SHP77 (cell line): ENCODE results near the gene METTL1.
"Not testable (repeated sequence)": the region's sequence is repeated elsewhere in the genome, so short reads cannot be mapped to it uniquely, and the experiment has no call there.

Experiments
- DNase-seq, 2 experiments: peaks; one replicate each; lab custom pipeline; 2025; lab: John Stamatoyannopoulos, UW

Gene METTL1

DNA sequence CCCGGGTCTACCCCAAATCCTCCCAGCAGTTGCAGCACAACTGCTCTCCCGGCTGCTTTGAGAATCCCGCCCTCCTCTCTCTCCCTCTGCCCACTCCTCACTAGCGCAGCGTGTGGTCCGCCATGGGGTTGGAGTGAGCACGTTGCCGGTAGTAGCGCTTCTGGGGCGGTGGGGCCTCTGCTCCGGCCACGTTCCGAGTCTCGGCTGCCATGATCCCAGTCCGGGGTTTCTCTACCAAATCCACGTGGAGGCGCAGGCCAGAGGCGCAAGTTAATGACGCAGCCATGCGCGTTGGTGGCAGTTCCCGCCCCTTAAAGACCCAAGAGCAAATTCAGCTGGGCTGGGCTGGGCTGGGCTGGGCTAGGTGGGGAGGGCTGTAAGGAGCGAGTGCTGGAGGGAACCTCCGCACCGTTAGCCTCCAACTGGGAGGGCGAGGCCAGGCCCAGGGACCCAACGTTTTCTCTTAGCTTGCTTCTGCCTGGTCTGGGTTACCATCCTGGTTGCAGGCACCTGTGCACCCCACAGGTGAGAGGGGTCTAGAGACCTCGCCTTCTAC, at the start of gene METTL1:
TSS of gene METTL1 (minus strand) at position 233 of the 556 bp plus-strand sequence. CDS start at position 211, 22 bp downstream.
- DNase-seq, result peak; percentile 91 to 96

DNA sequence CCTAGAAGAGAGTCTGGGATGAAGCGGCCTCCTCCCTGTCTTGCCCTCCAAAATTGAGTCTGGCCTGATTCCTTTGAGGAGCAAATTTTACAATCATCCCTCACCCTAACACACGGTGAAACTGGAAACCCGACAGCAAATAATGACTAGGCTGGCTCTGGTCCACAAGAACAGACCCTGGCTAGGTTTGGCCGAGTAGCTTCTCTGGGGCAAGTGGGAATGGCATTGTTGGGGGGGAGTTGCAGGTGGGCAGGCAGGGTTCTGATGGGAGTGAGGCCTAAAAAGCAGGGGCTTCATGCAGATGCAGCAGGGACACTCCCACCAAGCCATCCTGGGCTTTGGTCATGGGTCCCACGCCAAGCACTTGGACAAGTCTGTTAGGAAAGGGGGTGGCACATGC, 49.1 kb upstream of the METTL1 start:
- not testable (repeated sequence) for DNase-seq

DNA sequence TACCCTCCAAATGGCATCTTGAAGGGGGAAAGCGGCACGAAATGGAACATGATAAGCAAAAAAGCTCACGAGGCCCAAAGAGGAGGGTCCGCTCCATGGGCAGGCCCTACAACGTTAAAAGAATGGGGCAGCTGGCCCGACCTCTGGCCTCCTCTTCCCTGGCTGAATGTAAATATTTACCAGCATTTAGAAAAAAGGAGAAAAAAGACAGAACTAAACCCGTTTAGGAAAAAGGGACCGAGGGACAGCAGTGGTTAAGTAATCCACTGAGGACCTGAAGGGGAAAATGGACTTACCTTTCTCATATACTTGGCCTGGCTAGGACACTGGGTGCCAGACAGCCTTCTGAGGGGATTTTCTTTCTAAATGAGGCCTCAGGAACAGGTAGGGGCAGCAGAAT, 48.2 kb upstream of the METTL1 start:
- not testable (repeated sequence) for DNase-seq

DNA sequence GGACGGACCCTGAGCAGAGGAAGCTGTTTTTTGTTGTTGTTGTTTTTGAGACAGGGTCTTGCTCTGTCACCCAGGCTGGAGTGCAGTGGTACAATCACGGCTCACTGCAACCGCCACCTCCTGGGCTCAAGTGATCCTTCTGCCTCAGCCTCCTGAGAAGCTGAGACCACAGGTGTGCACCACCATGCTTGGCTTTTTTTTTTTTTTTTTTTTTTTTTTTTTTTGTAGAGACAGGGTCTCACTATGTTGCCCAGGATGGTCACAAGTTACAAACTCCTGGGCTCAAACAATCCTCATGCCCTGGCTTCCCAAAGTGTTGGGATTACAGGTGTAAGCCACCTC, 46.1 kb upstream of the METTL1 start:
- DNase-seq, result not testable (repeated sequence)

DNA sequence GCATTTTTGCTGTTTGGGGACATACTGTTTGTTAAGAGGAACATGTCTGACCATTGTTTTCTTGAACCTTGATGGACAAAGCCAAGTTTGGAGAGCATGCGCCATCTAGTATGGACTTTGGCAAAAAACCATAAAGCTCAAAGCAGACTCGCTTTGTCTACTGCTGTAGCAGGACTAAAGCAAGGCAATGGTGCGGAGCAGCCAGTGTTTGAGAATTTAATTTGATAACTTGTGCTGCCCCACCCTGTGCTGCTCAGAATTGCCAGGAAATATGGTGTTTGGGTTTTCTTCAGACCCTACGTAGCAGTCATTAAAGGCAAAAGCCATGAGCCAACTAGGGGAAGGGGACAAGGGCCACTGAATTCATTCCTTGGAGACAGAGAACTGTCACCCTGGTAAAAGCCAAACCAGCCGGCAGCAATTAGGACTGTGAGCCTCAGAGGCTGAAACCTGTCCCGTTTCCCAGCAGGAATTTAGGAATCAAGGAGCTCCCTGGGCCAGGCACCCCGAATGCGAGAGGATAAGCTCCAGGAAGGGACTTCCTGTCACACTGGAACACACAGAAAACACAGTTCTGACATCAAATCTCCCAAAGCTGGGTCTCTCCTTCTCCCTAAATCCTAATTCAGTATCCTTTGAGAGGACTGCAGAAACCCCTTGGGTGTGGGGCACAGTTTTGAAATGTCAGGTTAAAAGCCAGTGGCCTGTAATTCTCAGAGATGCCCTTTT, 45.5 kb upstream of the METTL1 start:
- no peak for DNase-seq

DNA sequence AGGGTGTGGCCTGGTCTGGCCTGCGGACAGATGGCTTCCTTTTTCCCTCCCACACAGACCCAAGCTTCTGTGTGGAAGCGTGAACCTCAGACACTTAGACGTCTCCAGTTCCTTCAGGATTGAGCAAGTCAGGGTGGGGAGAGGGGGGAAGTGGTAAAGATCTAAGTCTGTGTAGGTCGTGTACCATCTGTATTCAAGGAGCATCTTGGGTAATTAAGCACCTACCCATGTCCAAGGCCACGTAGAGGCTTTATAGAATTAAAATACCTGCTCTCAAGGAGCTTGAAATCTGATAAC, 44.9 kb upstream of the METTL1 start:
- no peak for DNase-seq

DNA sequence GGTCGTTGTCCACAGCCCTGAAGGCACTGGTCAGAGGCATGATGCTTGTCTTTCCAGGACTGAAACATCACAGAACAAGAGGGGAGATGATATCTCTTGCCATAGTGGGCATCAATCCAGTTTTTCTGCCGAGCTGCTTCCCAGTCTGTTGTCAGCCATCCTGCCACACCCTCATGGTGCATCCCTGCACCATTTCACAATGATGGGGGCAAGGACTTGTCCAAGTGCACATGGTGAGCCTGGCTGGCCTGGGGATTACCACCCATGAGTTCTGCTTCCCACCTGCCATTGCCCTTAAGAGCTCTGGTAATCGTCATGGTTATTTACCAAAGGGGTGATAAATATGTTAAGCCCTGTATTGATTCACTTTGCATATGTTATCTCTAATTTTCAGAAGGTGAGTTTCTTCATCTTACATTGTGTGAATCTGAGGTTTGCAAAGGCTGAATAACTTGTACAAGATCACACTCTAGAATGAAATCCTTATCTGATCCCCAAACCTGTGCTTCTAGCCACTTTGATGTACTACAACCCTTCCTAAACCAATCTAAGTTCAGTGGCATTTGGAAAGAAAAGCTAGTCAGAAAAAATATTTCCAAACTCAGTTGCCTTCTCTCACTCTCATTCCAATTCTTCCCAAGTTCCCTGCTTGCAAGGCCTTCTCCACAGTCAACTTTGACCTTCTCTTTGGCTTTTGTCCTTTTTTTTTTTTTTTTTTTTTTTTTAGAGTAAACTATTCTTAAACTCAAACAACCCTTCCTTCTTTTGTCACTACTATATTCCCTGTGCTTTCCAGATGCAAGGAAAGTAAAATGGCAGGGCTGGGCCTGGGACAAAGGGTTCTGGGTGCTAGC, 44.3 kb upstream of the METTL1 start:
- DNase-seq, result no peak

DNA sequence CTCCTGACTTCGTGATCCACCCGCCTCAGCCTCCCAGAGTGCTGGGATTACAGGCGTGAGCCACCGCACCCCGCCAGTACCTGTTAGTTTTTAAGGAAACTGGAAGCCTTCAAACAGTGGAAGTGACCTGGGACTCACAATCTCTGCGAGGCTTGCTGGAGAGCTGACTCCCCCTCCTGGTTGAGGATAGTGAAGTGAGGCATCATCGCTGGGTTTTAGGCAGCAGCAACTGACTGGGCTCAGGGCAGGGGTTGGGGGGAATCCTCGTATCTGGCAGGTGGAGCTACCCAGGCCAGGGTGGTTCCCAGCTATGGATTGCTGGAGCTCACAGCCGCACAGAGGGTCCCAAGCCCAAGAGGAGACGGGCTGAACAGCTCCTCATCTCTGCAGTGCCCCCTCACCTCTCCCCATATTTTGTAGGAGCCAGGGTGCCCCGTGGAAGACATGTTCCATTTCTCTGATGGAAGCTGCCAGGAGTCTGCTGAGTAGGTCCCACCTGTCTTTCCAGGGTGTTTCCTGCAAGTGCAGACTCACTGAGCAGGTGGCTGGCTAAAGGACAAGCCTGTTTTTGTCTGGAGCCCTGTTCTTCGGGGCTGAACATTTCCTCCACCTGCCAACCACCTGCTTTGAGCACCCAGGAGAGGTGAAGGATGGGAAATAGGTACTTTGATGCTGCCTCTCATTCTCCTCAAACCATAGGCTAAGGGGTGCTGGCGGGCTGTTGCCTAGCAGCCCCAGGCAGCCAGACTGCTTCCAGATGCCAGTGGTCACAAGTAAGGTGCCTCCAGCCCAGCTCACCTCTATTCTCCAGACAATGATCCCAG, 43.5 kb upstream of the METTL1 start:
- peak; percentile 68 to 74 for DNase-seq

DNA sequence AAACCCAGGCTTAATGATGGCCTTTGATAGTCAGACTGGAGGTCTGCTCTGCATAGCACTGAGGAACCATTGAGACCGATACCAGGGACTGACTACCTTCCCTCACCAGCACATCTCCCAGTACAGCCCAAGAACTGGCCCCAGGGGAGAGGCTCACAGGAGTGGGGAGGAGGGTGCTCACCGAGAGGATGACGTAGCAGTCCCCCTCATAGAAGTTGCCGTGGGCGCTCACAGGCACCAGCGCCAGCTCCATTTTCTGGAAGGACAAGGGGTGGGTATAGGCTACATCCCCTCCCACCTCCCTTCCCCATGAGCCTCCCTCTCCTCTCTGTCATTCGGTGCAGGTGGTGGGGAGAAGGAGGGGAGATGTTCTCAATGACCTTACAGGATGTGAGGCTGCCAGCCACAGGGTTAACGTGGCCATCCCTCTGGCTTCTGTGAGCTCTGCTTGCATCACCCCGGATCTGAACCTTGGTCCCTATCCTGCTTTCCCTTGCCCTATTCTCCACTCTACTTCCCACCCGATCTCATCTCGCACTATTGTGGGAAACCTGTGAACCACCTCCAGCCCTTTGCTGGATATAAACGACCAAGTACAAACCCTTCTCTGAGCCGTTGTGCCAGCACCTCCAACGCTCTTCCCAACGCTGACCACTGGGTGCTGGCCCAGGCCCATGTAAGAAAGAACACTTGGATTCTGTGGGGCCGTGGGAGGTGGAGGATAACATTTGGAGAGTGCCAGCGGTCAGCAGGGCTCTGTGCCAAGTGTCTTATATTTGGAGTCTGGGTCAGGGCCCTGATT, 42.3 kb upstream of the METTL1 start:
- peak in 1 of 2 experiments; percentile 27 for DNase-seq

DNA sequence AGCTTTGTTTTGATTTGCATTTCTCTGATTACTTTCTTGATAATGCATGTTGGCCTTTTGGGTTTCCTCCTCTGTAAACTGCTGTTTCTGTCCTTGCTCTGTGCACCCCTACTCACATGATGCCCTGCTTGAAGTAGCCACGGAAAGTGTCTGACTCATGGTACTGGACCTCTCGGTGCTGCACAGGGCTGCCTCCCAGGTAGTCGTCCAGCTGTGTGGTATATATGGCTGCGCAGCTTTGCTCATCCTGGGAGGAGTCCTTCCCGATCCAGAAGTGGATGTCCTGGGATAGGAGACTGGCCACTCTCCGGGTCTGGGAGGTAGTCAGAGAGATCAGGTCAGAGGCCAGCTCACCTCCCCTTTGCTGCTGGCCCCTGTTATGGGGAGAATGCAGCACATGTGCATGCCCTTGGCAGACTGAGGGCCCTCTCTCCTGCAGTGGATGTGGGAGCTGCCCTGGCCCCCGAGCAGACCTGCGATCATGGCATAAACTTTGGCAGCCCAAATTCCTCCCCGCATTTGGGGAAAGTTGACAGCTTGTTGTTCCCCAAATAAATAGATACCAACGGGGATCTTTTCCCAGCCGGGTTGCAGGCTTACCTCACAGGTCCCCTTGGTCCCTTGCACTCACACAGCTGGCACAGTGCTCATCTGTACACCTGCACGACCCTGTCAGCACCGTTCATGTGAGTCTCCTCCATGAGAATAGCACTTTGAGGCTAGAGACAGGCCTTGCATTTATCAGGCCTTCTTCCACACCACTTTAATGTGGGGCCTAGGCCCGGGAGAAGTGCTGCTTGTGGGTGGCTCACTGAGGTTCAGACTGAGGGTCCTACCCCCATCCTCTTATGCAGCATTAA, 41.4 kb upstream of the METTL1 start:
- no peak for DNase-seq

DNA sequence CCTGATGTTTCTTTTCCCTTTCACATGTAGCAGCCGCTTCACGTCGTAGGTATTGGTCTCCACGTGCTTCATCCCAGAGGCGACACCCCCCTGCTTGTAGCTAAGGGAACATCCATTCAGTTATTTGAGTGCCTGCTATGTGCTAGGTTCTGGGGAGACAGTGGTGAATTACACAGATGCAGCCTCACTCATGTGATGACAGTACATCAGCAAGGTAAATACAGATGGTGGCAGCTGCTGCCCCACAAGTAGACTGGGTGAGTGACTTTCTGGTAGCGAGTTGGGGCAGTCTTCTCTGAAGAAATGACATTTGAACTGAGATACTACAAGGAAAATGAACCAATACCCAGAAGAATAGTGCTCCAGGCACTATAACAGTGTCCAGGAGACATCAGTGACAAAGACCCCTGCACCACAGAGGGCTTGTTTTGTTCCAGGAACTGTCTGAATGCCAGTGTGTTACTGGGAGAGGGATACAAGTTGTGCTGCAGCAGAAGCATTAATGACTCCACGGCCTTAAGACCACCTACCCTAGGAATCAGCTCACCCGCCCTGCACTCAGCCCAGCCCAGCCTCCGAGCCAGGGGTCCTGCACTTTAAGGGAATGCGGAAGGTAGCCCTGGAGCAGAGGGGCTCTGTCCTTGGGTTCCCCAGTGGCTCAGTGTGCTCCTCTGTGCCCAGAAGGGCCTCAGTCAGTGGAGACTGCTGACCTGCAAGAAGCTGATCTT, 39.3 kb upstream of the METTL1 start:
- DNase-seq, result peak; percentile 68 to 80

DNA sequence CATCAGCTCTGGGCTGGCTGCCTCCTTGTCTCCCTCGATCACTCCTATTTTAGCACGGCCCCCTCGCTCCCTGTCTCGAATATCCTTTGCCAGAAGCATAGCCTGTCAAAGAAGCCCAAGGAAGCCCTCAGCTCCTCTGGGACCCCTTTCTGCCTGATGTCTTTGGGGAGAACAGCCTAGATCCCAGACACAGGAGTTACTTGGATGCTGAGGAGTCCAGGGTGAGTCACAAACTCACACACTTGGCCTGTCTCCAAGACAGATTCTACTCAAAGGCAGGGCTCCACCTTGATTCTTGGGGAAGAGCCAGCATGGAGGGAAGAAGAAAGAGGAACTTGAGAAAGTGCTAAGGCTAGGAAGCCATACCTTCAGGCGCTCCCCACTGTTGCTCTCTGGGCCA, 38.5 kb upstream of the METTL1 start:
- no peak for DNase-seq

DNA sequence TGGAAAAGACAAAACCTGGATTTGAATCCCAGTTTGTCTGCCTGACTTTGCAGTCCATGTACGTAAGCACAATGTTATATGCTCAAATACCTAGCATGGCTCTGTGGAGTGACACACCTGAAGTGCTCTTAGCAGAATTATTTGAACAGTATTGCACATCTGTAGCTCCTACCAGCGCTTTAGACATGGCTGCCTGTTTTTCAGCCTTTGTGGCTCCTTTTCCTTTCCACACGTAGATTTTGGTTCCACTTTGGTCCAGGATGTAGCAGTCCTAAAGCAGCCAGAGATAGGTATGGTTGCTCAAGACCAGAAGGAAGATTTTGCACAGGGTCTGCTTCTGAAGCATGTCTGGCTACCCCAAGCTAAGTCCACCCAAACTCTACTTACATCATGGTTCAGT, 37.5 kb upstream of the METTL1 start:
- no peak for DNase-seq

DNA sequence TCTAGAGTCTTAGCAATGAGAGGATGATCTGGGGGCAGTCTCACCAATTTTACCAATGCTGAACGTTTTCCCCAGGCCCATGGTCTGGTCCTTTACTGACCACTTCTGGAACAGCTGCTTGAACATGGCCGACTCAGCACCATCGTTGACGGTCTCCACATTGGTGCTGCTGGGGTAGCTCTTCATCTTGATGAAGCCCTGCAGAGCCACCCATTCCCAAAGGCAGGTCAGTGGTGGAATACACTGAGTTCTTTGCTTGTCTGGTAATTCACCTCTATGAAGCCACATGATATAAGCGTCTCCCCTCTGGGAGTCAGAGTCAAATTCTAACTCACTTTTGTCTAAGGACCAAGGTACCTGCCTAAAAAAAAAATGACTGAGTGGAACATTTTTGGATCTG, 36.4 kb upstream of the METTL1 start:
- no peak for DNase-seq

DNA sequence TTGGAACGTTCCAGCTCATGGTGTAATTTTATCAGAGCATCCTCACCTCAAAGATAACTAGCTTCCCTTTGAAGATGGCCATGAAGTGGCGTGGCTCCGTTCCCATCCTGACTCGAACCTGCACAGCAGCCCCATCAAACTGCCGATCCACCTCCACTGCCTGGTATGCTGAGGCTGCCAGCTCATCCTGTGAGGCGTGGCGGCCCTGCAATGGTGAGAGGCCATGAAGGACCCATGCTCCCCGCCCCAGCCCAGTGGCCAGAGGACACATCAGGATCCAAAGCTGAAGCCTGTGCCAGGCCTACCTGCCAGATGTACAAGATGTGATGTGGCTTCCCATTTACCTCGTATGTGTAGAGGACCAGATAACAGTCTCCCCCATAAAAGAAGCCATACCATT, 35.4 kb upstream of the METTL1 start:
- DNase-seq, result no peak

DNA sequence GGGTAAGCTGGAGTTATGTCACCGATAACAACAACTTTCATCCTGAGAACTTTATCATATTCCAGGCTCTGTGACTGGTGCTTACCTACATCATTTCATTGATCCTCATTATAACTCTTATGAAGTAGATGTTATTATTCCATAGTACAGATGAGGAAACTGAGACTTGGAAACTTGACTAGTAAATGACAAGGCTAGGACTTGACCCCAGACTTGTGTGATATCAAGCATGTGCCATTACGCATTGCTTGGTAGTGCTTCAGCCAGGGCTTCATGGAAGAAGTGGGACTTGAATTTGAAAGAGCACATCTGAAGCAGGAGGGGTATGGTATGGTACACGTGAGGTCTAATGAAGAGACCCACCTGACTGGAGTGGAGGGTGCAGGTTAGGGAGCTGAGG, 34.8 kb upstream of the METTL1 start:
- DNase-seq, result no peak

DNA sequence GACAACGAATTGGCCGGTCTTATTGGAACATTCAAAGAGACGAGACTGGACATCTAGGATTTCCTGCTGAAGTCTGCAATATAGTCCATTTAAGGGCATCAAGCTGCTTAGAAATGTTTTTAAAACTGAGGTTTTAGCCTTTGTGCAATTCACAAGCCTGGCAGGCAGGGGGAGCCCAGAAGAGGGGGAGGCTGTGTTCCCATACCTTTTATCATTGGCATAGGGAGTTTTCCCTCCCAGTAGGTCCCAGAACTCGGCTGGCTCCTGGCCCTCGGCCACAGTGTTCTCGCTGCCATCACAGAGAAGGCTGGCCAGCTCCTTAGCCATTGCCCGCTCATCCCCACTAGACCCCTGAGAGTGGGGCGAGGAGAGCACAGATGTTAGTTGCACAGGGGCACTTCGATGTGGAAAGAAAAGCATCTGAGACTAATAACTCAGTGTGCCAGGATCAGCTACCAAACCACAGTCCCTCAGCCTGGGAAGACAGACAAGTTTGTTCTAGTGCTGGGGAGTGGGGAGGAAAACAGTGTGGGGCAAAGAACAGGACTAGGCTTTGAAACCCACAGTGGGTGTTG, 31.5 kb upstream of the METTL1 start:
- DNase-seq, result peak; percentile 43 to 65

DNA sequence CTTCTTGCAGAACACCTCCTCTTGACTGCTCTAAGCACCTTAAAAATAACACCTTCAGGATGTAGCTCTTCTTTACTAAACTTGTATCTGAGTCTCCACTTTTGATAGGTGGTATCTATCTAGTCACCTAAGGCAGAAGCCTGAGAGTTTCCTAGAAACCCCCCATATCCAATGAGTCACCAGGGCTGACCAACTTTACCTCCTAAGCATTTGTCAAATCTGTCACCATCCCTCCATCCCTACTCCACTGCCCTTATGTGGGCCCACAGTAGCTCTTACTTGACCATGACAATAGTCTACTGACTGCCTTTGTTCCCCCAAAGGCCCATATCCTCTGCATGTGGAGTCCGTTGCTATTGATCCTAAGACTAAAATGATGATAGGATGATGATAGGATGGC, 30.7 kb upstream of the METTL1 start:
- DNase-seq, result no peak

DNA sequence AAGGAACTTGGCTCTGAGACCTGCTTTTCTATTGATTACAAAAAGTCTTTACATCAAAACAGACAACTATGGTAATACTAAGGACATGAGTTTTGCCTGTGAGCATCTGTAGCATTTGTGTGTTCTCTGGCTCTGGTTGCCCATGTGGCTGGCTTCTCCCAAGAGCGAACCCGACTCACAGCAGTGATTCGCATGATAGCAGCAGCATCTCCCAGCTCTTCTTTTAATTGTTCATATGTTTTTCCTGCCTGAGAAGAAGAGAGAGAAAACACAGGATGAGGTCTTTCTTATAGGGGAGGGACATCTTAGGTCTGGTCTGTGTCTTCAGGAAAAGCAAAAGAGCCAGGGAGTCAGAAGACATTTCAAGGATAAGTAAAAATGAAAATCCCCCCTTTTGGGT, 29.1 kb upstream of the METTL1 start:
- no peak for DNase-seq

DNA sequence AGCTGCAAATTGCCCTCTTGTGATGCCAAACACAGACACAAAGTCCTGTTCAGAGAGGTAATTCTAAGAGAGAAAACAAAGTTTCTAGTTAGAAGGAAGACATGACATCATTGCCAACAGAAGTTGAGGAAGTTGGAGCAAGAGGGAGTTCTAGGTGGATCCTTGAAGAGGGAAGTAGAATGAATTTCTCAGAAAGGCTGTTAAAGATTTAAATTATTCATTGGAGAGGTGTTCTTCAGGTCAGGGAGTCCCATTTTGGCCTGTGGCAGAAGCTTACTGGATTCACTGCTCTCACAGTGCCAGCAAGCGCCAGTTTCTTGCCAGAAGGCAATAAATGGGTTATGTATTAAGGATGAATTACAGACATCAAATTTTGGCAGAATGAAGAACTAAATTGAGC, 26.0 kb upstream of the METTL1 start:
- DNase-seq, result no peak
